ENCODE results near the gene PLXNA2.

Gene PLXNA2

DNA sequence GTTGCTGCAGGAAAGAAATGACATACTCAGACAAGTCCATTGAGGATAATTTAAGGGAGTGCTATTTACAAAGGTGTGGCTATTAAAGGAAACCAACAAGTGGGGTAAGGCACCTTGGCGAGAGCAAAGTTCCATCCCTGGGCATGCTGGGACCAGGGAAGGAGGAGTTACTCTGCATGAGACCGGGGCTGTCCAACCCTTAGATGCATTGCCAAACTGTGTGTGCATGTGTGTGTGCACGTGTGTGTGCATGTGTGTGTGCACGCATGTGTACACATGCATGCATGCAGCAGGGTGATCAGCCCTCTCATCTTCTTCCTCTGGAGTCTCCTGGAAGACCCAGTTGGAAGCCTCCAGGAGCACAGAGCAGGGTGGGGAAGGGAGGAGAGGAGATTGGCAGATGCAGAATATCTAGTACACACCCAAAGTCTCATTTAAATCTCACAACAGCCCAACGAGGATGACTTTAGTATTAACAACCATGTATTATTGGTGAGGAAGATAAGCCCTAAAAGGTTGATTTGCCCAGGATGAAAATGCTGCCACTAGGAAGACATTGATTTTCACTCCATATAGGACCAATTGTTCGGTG lies 261.0 kb downstream of the PLXNA2 start:
- Histone ChIP-seq H3K36me3 (no peaks in the 10 kb centered on the region), H3K27me3 (no peaks in the 10 kb centered on the region), H3K9me3 (no peaks in the 10 kb centered on the region), H3K4me1 (no peaks in the 10 kb centered on the region), H3K4me3 (ENCODE audit: low read depth, low read length) (no peak overlapping the region)
- DNase-seq = no peak
- TF ChIP-seq, protein P1, sequence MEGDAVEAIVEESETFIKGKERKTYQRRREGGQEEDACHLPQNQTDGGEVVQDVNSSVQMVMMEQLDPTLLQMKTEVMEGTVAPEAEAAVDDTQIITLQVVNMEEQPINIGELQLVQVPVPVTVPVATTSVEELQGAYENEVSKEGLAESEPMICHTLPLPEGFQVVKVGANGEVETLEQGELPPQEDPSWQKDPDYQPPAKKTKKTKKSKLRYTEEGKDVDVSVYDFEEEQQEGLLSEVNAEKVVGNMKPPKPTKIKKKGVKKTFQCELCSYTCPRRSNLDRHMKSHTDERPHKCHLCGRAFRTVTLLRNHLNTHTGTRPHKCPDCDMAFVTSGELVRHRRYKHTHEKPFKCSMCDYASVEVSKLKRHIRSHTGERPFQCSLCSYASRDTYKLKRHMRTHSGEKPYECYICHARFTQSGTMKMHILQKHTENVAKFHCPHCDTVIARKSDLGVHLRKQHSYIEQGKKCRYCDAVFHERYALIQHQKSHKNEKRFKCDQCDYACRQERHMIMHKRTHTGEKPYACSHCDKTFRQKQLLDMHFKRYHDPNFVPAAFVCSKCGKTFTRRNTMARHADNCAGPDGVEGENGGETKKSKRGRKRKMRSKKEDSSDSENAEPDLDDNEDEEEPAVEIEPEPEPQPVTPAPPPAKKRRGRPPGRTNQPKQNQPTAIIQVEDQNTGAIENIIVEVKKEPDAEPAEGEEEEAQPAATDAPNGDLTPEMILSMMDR (IDR thresholded peaks at IDR 0.05; ENCODE audit: low read depth, low read length) = no peak

DNA sequence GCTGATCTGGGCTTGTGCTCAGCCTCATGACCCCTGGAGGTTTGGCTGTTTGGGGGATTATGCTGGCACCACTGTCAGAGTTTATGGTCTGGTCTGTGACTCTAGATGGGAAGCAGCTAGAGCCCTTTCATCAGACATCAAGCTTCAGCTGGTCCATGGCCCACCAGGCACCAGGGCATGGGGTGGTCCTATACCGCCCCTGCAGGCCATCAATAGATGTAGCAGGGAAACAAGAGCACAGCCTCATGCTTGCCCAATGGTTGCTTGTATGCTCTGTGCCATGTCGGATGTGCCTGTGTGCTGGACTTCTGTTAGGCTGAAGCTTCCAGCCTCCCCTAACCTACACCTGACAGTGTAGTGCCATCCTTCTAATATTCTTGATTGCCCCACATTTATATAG lies 262.2 kb downstream of the PLXNA2 start:
- H3K9me3 ChIP-seq = no peaks in the 10 kb centered on the region
- H3K4me3 ChIP-seq (ENCODE audit: low read depth, low read length) = no peak overlapping the region
- DNase-seq = peak; percentile 58
- H3K27me3 ChIP-seq = no peaks in the 10 kb centered on the region
- no peaks in the 10 kb centered on the region for H3K36me3 ChIP-seq
- no peaks in the 10 kb centered on the region for H3K4me1 ChIP-seq
- TF ChIP-seq, protein P1 (IDR thresholded peaks at IDR 0.05; ENCODE audit: low read depth, low read length) = peak; percentile 80

DNA sequence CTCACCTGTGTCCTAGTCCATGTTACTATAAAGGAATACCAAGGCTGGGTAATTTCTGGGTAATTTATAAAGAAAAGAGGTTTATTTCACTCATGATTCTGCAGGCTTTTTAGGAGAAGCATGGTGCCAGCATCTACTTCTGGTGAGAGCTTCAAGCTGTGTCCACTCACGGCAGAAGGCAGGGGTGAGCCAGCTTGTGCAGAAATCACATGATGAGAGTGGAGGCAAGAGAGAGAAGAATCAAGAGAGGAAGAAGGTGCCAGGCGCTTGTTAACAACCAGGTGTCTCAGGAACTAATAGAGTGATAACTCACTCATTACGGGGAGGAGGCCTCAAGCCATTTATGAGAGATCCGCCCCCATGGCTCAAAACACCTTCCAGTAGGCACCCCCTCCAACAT lies 265.7 kb downstream of the PLXNA2 start:
- no peak overlapping the region for H3K4me3 ChIP-seq (ENCODE audit: low read depth, low read length)
- TF ChIP-seq, protein P1 (IDR thresholded peaks at IDR 0.05; ENCODE audit: low read depth, low read length) = no peak
- DNase-seq = no peak
- no peaks in the 10 kb centered on the region for H3K4me1 ChIP-seq
- no peaks in the 10 kb centered on the region for H3K36me3 ChIP-seq
- no peaks in the 10 kb centered on the region for H3K9me3 ChIP-seq
- no peaks in the 10 kb centered on the region for H3K27me3 ChIP-seq

DNA sequence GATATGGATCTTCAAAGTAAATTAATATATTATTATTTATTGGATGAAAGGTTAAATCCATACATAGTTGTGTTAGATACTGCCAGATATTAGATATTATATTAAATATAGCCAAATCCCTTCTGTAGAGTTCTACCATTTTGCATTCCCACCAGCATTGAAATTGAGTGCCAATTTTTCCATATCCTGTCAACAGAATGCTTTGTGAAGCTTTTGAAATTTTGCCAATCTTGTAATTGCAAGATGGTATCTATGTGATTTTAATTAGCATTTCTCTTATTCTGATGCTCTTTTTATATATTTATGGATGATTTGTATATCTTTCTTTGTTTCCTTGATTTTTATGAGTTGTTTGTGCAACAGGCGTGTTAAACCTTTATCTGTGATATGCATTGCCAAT lies 266.3 kb downstream of the PLXNA2 start:
- H3K27me3 ChIP-seq = no peaks in the 10 kb centered on the region
- no peaks in the 10 kb centered on the region for H3K4me1 ChIP-seq
- TF ChIP-seq, protein P1 (IDR thresholded peaks at IDR 0.05; ENCODE audit: low read depth, low read length) = no peak
- H3K36me3 ChIP-seq = no peaks in the 10 kb centered on the region
- no peak overlapping the region for H3K4me3 ChIP-seq (ENCODE audit: low read depth, low read length)
- DNase-seq = no peak
- no peaks in the 10 kb centered on the region for H3K9me3 ChIP-seq

DNA sequence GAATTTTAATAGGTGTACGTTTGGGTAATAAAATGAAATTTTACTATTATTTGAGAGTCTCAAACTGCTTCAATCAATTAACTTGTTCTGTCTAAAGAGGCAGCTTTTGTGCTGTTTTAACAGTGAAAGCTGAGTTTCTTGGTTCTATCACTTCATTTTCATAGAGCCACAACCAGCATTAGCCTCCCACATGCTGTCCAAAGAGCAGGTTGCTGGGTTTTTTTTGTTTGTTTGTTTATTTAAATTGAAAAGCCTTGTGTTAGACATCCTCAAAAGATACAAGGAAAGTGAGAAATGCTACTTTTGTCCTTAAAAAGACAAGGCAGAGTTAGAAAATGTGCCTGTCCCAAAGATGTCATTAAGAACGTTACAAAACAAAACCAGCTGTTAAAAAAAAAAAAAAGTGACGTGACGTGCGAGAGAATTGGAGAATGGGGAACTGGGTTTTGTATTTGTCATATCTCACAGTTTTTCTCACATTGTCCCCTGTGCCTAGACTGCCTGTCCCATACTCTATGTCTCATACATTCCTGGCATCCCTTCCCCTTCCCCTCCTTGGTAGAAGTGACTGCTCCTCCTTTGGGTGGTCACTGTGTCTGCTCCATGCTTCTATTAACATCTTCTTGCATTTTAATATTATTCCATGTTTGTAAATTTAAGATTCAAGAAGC lies 270.2 kb downstream of the PLXNA2 start:
- no peaks in the 10 kb centered on the region for H3K27me3 ChIP-seq
- TF ChIP-seq, protein P1 (IDR thresholded peaks at IDR 0.05; ENCODE audit: low read depth, low read length) = no peak
- DNase-seq = no peak
- no peak overlapping the region for H3K4me3 ChIP-seq (ENCODE audit: low read depth, low read length)
- H3K9me3 ChIP-seq = no peaks in the 10 kb centered on the region
- H3K36me3 ChIP-seq = no peaks in the 10 kb centered on the region
- H3K4me1 ChIP-seq = no peaks in the 10 kb centered on the region

DNA sequence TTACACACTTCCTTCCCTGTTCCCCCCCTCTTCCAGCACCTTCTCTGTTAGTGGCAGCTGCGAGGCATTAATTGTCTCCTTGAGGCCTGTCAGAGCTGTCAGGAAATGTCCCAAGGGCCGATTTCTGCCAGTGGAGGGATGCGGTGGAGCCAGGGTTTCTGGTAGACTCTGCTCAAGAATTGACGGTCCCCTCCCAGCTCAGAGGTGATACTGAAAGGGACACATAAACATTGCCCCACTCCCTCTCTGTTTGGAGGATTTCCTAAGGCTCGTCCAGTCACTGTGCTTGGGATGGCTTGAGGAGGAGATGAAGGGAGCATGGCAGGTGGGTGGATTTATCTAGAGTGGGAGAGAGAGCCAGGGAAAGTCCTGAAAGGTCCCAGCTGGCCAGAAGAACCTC lies 271.8 kb downstream of the PLXNA2 start:
- TF ChIP-seq, protein P1 (IDR thresholded peaks at IDR 0.05; ENCODE audit: low read depth, low read length) = no peak
- no peak for DNase-seq
- Histone ChIP-seq H3K36me3 (no peaks in the 10 kb centered on the region), H3K9me3 (no peaks in the 10 kb centered on the region), H3K4me1 (no peaks in the 10 kb centered on the region), H3K27me3 (no peaks in the 10 kb centered on the region), H3K4me3 (ENCODE audit: low read depth, low read length) (no peak overlapping the region)

Measured in BE2C (cell line).